Measurements from ENCODE around the gene USP34. TPM values are rescaled to one million over a fixed set of nuclear protein-coding genes. Genes with fewer than 3 reads are reported as not detected.
"Not testable (repeated sequence)": the region's sequence is repeated elsewhere in the genome, so short reads cannot be mapped to it uniquely, and the experiment has no call there.

Gene USP34
- total RNA-seq, 4 donors from 2014 or later: 124 to 147 (median 135) TPM

DNA sequence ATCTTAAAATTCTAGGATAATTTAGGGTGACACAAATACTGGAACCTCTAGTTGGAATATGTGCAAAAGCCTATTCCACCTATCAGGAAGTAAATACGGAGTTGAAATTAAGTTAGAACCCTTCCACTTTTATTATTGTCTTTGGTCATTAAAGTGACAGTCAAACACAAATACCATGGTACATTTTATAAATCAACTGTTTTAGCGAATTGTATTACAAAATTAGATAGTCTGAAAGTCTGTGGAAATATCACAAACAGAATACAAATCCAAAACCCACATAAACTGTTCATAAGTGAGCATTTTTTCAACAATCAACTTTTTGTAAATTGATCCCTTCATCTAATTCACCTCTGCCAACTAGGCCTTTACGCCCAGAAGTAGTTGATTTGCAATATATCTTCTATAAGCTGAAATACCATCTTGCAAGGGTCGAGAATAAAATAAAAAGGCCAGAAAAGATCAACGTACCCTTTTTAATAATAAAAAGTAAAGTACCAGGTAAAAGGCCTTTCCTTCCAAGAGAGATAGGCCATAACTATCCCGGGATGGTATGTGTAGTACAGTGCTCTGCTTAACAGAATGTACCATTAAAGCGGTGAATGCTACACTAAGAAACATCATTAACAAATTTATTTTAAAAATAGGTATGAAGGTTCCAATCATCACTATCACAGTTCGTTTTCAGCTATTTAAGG lies 1.3 kb downstream of the USP34 start:
- no peak for DNase-seq (ENCODE audit: low spot score)
- no peak for ATAC-seq (ENCODE audit: low FRiP score)
- TF ChIP-seq, protein P1, sequence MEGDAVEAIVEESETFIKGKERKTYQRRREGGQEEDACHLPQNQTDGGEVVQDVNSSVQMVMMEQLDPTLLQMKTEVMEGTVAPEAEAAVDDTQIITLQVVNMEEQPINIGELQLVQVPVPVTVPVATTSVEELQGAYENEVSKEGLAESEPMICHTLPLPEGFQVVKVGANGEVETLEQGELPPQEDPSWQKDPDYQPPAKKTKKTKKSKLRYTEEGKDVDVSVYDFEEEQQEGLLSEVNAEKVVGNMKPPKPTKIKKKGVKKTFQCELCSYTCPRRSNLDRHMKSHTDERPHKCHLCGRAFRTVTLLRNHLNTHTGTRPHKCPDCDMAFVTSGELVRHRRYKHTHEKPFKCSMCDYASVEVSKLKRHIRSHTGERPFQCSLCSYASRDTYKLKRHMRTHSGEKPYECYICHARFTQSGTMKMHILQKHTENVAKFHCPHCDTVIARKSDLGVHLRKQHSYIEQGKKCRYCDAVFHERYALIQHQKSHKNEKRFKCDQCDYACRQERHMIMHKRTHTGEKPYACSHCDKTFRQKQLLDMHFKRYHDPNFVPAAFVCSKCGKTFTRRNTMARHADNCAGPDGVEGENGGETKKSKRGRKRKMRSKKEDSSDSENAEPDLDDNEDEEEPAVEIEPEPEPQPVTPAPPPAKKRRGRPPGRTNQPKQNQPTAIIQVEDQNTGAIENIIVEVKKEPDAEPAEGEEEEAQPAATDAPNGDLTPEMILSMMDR (IDR thresholded peaks at IDR 0.05): no peak

DNA sequence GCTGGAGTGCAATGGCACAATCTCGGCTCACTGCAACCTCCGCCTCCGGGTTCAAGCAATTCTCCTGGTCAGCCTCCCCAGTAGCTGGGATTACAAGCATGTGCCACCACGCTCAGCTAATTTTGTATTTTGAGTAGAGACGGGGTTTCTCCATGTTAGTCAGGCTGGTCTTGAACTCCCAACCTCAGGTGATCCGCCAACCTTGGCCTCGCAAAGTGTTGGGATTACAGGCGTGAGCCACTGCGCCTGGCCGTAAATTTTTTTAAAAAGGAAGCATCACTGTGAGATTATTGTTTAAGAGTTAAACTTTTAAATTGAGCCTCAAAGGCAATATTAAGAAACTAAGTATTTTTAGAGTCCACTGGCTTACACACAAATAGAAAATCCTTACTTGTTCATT lies 2.7 kb downstream of the USP34 start:
- not testable (repeated sequence) for ATAC-seq (ENCODE audit: low FRiP score); DNase-seq (ENCODE audit: low spot score)

DNA sequence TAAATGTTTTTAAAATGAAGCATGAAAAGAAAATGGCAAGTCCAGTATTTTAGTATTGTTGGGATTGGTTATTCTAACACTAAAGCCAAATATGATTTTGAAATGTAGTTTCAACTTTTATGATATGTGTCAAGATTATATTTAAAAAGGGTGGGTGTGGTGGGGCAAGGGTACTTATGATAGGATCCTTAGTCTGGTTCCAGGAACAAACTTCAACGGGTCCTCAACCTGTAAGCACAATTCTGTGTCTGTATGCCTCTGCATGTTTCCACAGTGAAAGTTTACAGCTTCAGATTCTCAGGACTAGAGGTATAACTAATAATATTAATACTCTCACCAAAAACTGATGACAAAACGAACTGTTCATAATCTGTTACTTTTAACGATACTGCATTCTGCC lies 5.8 kb downstream of the USP34 start:
- ATAC-seq (ENCODE audit: low FRiP score): no peak
- TF ChIP-seq, protein P1 (IDR thresholded peaks at IDR 0.05): no peak

DNA sequence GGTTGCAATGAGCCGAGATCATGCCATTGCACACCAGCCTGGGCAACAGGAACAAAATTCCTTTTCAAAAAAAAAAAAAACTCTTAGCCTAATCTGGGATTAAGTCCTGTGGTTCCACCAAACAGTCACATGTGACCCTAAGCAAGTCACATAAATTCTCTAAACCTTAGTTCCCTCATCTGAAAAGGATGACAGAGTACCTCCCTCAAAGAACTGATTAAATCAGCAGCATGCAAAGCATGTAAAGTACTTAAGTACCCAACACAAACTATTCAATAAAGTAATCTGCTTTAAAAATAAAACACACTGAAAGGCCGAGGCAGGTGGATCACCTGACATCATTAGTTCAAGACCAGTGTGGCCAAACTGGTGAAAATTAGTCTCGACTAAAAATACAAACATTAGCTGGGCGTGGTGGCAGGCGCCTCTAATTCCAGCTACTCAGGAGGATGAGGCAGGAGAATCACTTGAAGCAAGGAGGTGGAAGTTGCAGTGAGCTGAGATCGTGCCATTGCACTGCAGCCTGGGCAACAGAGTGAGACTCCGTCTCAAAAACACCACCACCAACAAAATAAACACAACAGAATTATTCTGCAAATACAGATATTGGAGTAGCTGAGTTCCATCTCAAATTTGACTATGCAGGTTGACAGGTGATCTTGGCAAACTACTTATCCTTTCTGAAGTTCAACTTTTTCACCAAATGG lies 7.0 kb downstream of the USP34 start:
- TF ChIP-seq, protein P1 (IDR thresholded peaks at IDR 0.05): no peak
- ATAC-seq (ENCODE audit: low FRiP score): no peak
- no peak for DNase-seq (ENCODE audit: low spot score)

More for the DNA sequence above, 5.8 kb downstream of the USP34 start:
- no peak for DNase-seq (ENCODE audit: low spot score)

DNA sequence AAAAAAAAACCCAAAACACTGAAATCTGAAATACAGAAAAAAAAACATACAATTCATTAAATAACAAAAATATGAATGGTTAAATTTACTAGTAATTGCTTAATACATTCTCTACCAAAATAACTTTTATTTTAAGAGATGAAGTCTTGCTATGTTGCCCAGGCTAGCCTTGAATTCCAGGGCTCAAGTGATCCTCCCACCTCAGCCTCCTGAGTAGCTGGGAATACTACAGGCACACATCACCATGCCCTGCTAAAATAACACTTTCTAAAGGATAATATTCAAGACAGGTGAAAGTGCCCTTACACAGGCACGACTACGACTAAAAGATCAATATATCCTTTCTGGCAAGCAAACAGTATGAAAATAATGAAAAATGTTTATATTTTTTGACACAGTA lies 9.5 kb downstream of the USP34 start:
- TF ChIP-seq, protein P1 (IDR thresholded peaks at IDR 0.05): no peak
- no peak for DNase-seq (ENCODE audit: low spot score)
- no peak for ATAC-seq (ENCODE audit: low FRiP score)

DNA sequence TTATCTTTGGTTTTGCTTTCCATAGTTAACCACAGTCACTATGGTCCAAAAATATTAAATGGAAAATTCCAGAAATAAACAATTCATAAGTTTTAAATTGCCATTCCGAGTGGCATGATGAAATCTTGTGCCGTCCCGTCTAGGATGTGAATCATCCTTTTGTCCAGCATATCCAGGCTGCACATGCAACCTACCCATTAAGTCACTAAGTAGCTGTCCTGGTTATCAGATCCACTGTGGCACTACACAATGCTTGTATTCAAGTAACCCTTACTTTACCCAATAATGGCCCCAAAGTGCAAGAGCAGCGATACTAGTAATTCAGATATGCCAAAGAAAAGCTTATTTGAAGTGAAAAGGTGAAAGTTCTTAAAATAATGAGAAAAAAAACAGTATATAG lies 10.7 kb downstream of the USP34 start:
- ATAC-seq (ENCODE audit: low FRiP score) (no peak), DNase-seq (ENCODE audit: low spot score) (no peak)
- TF ChIP-seq, protein P1 (IDR thresholded peaks at IDR 0.05): no peak

DNA sequence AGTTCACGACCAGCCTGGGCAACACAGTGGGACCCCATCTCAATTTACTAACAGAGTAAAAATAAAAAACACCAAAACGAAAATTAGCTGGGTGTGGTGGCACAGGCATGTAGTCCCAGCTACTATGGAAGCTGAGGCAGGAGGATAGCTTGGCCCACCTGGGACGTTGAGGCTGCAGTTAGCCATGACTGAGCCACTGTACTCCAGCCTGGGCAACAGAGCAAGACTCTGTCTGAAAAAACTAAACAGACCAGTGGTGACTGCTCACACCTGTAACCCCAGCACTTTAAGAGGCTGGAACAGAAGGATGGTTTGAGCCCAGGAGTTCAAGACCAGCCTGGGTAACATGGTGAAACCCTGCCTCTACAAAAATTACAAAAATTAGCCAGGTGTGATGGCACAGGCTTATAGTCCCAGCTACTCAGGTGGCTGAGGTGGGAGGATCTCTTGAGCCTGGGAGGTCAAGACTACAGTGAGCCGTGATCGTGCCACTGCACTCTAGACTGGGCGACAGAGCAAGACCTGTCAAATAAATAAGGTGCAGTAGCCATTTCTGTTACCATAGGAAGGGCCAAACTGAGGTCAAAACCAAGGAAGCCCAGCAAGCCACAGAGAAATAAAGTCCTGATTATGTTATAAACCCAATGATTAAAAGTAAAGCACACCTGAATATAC lies 14.0 kb downstream of the USP34 start:
- DNase-seq (ENCODE audit: low spot score) (no peak), ATAC-seq (ENCODE audit: low FRiP score) (no peak)
- TF ChIP-seq, protein P1 (IDR thresholded peaks at IDR 0.05): no peak
